CD1c-positive myeloid dendritic cell (primary cell): ENCODE data around the gene BTN1A1.
A peak's percentile ranks its signal among the peaks of the same experiment; 100 is the strongest.
"Not testable (repeated sequence)": the region's sequence is repeated elsewhere in the genome, so short reads cannot be mapped to it uniquely, and the experiment has no call there.

ENCODE experiments used
- DNase-seq: peaks from one replicate; pipeline ENCODE4 v3.0.0-alpha.2; 2016; ENCODE audit errors: extremely low spot score

BTN1A1 gene

DNA sequence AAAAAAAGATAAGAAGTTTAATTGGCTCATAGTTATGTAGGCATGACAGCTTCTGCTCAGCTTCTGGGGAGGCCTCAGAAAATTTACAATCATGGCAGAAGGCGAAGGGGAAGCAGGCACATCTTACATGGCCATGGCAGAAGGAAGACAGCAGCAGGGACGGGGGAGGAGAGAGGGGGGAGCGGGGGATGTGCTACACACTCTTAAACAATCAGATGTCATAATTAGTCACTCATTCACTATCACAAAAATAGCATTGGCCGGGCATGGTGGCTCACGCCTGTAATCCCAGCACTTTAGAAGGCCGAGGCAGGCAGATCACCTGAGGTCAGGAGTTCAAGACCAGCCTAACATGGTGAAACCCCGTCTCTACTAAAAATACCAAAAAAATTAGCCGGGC is 10.9 kb downstream of the BTN1A1 start:
- not testable (repeated sequence) for DNase-seq

DNA sequence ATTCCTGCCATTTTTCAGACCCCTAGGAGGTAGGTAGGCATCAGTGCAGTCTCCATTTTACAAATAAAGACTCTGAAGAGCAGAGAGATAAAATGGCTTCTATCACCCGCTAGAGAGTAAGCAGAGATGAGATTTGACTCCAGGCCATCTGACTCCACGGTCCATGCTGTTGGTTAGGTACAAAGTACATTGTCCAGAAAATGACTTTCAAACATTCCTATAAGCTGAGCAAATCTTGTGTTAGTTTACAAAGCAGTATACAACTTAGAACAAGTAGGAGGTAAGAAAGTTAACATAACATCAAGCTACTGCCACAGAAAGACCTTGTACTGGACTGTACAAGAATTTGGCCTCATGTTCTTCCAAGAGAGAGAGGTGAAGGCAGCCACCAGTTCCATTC is 14.9 kb downstream of the BTN1A1 start:
- DNase-seq = no peak

DNA sequence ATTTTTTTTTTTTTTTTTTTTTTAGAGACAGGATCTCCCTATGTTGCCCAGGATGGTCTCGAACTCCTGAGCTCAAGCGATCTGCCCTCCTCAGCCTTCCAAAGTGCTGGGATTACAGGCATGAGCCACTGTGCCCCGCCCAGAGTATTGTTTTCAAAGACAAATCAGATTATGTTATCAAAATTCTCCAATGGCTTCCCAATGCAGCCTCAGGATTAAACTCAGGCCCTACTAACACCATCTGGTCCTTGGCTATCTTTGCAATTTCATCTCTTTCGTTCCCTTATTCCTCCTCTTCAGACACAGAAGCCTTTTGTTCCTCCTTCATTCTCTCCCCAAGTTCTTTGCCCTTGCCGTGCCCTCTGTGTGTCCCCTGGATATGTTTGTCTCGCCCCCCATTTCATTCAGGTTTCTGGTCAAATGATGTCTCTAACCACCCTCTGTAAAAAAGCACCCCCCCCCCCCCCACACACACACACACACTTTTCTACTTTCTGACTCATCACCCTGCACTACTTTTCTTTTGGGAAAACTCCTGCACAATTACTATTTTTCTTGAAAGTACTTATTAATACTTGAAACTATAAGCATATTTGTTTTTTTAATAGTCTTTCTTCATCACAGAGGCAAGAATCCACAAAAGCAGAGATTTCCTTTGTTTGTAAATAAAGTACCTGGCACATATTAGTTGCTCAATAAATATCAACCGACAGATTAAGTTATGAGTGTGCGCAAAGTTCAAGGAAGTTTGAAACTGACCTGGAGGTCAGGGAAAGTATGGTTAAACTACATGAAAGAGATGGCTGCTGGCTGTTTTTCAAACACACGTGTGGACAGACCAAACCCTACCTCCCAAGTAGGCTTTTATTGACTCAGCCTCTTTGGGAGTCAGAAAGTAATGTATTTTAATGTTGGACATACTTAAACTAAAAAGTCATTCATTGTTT is 16.7 kb downstream of the BTN1A1 start:
- no peak for DNase-seq

DNA sequence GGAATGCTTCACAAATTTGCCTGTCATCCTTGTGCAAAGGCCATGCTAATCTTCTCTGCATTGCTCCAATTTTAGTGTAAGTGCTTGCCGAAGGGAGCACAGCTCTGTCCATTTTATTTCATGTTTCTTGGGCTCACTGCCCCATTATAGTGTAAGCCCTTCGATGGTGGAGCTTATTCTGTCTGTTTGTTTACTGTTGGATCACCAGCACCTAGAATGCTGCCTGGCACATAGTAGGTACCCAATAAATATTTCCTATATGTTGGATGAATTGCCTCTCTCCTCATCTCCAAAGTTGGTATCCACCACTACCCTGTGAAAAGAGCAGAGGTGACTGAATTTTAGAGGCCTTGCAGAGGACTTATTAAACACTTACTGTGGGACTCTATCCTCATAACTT is 19.3 kb downstream of the BTN1A1 start:
- no peak for DNase-seq

DNA sequence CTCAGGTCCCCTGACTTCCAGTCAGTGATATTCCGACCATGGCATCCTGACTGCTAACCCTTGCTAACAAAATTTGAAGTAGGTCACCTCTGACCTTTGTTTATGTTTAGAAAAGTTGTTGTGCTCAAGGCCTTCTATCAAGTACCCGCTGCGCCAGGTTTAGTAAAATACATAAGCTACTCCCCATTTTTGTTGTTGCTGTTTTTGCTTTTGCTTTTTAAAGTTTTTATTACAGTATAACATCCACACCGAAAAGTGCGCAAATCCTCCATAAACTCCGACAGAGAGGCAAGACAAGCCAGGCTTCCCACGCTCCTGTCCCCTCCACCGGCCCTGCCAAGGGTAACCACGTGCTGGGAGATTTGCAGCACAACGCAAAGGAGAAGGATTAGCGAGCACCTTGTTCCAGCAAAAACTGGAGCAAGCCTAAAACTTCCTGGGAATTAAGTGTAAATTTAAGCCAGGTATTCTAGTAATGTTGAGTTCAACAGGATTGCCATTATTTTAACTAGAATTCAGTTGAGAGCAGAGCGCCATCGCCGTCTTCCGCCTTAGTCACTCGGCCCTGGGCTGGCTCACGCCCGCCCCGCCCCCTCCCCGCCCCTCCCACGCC is 20.2 kb downstream of the BTN1A1 start:
- no peak for DNase-seq

DNA sequence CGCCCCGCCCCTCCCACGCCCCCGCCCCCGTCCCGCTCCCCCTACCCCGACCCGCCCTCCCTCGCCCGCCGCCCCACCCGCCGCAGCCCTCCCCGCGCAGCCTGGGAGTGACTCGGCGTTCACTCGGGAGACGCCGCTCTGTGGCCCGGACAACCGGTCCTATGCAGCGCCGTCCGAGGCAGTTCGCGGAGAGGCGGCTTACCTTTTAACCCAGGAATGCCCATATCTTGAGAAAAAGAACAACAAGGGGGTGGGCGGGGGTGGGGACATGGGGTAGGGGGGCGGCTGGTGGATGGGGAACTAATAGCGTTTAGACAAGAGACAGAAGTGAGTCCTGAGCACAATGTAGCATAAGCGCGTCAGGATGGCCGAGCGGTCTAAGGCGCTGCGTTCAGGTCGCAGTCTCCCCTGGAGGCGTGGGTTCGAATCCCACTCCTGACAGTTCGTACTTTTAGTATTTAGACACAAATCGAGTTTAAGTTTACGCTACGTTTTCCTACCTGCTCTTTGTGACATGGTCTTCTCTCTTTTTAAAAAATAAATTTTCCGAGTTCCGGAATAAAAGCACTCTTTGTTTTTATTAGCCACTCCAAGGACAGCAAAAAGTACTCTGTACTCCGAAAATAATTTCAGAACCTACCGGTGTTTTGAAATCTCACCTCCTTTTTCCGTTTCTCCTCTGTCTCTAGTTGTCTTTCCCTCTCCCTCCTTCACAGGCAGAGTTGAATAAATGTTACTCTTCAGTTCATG is 20.9 kb downstream of the BTN1A1 start:
- DNase-seq = peak; percentile 86

DNA sequence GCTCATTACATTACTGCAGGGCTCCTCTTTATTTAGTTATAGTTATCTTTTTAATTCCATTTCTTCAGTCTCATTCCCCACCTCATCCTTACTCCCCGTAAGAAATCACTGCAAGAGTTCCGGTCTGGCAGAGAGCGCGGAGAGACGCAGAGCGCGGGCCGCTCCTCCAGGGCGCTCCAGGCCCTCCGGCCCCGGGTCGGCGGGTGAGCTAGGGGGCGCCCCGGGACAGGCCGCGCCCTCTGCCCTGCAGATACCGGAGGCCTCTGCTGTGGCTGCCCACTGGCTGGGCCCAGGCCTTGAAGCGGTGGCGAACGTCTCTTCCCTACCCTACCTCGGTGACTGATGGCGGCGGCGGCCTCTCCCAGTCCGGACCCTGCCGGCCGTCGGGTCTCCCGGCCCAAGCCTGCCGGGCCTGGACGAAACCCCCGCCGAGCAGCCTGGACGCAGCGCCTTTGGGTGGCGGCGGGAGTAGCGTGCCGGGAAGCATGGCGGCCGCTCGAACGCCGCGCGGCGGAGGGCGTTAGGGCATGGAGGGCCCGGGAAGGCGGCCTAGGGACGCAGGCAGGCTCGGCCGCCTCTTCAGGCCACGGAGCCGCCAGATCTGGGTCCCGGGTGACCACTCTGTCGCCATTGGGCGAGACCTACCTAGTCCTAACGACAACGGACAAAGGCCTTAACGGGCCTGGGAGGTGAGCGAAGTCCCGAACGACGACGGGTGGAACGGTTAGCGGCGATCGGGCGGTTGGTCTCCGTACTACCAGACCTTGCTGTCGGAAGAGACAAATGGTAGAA is 21.7 kb downstream of the BTN1A1 start:
- peak; percentile 82 for DNase-seq

DNA sequence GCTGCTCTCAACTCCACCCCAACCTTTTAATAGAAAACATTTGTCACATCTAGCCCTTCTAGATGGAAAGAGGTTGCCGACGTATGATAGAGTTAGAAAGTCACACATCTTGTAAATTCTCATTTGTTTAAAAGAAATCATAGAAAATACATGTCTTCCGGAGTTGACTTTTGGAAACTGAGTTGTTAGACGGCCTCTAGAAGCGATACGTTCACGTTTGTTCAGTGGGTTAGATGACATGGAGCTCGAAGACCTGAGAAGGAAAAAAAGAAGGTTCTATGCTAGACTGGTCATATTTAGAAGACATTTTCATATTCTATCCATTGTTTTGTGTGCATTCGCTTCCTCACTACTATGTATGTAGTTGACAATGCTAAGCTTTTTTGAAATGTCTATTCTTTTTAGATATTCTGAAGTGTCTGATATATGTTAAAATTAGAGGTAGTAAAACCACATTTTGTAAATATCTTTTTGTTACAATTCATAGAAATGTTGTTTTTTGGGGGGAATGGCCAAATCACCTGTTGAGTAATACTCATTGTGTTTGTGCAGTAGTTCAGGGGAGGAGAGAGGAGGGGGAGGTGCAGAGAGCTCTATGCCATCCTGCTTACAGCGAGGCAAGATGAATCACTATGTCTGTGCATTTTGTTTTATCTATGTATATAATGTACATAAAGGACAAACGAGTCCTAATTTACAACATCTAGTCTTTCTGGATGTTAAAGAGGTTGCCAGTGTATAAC is 22.6 kb downstream of the BTN1A1 start:
- DNase-seq = not testable (repeated sequence)

DNA sequence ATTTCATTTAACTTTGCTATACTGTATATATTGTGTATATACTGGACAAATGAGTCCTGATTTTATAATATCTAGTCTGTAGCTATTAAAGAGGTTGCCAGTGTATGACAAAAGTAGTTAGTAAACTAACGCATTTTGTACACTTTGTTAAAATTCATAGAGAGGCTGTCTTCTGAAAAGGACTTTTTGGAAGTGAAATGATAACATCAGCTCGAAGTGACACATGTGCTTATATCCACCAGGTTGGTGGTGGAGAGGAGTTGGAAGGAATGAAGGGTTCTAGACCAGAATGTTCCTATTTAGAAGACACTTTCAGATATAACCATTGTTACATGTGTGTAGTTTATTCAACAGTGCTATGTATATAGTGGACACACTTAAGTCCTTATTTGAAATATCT is 24.2 kb downstream of the BTN1A1 start:
- DNase-seq = not testable (repeated sequence)

DNA sequence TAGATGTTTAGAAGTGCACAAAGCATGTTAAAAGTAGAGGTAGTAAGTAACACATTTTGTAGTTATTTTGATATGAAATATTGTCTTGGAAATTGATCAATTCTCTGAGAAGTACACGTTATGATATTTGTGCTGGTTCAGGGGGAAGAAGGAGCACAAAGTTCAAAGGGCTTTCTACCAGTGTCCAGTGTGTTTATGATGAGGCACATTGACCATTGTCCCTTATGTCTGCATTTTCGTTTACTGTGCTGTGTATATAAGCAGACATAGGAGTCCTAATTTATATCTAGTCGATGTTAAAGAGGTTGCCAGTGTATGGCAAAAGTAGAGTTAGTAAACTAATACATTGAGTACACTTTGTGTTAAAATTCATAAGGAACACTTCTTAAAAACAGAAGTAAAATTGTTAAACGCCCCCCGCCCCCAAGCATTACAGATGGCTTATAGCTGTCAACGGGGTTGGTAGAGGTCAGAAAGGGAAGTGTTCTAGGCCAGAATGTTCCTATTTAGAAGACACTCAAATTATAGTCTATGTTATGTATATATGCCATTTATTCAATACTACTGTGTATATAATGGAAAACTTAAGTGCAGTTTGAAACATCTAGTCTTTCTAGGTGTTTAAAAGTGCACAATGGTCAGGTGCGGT is 24.7 kb downstream of the BTN1A1 start:
- DNase-seq = peak; percentile 72

DNA sequence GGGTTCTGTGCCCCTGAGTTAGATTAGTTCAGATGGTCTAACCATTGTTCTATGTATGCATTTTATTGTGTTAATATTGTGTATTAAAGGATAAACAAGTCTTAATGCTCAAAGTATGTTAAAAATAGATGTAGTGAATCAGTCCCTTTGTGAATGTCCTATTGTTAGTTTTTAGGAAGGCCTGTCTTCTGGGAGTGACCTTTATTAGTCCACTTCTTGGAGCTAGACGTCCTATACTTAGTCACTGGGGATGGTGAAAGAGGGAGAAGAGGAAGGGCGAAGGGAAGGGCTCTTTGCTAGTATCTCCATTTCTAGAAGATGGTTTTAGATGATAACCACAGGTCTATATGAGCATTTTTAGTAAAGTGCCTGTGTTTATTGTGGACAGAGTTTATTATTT is 25.7 kb downstream of the BTN1A1 start:
- peak; percentile 44 for DNase-seq

DNA sequence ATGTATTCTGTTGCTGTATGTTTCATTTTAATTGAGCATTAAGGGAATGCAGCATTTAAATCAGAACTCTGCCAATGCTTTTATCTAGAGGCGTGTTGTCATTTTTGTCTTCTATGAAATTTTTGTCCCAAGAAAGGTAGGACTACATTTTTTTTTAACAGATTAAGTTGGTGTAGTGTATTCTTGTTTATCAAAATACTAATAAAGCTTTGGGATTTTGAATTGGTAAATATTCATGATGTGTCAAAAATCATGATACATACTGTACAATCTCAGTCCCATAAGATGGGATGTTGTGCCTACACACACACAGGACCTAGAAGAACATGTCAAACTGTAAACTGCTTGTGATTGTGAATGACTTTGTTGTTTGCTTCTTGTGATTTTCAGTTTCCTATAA is 26.8 kb downstream of the BTN1A1 start:
- no peak for DNase-seq

DNA sequence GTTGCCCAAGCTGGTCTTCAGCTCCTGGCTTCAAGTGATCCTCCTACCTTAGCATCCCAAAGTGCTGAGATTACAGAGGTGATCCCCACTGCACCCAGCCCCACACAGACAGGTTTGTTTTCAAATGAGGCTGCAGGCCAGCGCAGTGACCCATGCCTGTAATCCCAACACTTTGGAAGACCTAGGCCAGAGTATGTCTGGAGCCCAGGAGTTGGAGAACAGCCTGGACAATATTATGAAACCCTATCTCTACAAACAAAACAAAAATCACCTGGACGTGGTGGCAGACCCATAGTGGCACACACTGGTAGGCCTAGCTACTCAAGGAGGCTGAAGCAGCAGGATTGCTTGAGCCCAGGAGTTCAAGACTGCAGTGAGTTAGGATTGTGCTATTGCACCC is 30.1 kb downstream of the BTN1A1 start:
- no peak for DNase-seq

DNA sequence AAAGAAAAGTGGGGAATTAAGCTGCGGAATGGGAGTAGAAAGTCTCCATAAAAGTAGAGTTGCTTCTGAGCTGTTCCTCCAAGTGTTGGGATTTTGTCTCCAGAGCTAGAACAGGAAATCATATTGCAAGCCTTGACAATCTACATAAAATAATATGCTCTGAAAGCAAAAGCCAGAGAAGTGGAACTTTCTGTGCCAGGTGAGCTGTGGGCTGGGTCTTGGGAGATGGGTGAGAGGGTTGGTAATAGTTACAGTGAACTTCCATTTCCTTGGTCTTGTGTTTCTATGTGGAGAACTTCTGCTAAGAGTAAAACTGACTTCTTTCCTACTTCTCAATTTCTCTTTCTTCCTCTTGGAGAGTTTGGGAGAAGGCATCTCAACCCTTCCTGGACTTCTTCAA is 31.8 kb downstream of the BTN1A1 start:
- DNase-seq = peak; percentile 44

DNA sequence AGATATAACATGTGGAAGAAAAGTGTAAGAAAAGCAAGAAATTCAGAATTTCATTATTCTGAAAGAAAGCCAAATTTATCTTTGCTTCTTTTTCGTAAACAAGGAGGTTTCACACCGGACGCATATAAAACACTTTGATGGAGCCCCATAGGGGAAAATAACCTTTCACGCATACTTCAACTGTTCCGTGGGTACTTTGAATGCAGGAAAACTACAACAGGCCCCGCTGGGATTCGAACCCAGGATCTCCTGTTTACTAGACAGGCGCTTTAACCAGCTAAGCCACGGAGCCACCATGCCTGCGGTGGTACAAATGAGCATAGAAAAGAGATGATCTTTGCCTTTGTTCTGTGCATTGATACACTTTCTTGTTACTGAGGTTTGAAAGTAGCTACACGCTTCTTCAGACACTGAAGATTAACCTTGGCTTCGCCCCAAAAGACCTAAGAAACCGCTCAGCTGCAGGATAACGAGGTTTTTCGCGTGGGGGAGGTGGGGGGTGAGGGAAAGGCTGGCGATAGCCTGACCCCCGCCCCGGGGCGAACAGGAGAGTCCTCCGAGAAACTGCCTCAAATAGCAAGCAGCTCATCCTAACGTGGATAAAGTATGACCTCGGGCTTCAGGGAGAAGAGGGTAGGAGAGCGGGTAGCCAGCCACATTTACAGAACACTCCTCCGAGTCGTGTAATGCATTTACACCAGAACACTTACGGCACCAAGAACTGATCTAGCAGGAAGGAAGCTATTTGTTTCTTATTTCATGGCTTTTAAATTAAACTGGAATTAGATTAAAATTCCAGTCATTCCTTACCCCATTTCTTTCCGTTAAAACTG is 32.8 kb downstream of the BTN1A1 start:
- peak; percentile 94 for DNase-seq

DNA sequence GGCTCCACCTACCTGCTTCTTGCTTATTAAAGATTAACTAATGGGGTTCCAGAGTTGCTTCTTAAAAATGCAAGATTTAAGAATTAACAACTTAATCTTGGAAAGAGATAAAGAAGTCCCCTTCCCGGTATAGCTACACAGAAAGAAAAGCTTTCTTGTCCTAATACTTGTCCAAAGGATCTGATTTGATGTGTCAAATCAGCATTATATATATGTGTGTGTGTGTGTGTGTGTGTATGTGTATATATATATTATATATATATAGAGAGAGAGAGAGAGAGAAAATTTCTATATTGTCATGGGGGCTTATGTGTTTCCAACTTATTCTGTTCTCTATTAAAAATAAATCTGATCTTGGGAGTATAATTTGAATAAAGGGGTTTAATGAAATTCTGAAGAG is 33.4 kb downstream of the BTN1A1 start:
- DNase-seq = no peak

DNA sequence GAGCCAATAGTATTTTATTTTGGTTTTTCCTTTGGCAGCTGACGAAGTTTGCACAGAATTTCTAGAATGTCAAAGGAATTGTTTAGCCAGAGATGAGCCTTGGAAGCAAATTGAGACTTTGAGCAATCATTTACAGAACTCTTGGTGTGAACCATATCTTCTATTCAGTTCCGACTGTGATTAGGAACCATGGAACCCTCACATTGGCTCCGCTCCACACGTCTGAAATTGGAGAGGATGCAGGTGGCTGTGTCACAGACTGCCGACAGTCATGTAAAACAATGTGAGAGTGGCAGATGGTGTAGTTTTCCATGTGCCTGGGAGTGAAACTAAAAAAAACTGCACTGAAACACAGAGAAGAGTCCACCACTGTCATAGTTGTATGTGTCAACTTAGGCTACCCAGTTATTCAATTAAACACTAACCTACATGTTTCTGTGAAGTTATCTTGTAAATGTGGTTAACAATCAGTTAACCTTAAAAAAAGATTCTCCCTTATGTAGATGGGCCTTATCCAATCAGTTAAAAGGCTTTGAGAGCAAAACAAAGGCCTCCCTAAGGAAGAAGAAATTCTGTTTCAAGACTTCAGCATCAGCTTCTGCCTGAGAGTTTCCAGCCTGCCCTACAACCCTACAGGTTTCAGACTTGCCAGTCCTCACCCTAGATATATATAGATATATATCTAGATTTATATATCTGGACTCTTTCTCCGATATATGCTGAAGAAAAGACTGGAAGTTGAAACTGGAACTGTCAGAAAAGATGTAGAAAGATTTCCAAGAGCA is 34.8 kb downstream of the BTN1A1 start:
- DNase-seq = no peak

DNA sequence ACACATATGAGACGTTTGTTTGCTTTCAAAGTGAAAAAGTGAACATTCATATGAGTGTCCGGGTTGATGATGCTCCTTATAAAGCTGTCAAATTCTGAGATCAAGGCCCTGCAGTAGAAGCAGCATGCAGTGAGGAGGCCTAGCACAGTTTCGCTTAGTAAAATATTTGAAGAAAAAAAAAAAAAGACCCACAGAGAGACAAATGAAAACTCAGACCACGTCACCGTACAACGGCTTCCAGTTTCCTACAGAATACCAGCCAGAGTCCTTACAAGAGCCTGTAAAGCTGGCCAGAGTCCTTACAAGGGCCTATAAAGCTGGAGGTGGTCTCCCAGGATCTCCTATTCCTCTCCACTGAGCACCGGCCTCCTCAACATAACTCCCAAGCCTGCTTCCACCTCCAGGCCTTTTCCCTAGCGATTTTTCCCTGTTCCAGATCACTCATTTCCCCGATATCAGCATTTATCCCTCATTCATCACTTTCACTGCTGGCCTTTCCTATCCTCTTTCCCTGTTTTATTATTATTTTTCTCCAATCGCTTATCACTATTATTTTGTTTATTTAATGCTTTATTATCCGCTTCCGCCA is 36.6 kb downstream of the BTN1A1 start:
- no peak for DNase-seq
